ENCODE results near the gene ANO1.

DNA sequence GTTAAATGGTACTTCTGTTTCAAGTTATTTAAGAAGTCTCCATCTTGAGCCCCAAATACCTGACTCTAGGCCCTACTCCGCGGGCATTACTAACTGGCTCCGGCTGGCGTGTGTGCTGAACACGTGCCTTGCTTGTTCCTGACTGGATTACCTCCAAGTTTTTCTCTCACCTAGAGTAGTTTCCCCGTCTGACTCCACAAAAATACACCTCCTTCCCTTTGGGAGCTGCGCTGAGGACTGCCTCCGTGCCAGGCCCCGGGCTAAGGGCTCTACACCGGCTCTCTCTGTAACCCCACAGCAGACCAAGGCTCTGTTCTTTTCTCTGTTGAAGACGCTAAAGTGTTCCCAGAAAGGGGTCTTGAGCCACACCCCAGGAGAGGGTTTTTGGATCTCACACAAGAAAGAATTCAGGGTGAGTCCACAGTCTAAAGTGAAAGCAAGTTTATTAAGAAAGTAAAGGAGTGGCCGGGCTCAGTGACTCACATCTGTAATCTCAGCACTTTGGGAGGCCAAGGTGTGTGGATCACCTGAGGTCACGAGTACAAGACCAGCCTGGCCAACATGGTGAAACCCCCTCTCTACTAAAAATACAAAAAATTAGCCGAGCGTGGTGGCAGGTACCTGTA lies 61.8 kb downstream of the ANO1 start:
- TF ChIP-seq, protein P1, sequence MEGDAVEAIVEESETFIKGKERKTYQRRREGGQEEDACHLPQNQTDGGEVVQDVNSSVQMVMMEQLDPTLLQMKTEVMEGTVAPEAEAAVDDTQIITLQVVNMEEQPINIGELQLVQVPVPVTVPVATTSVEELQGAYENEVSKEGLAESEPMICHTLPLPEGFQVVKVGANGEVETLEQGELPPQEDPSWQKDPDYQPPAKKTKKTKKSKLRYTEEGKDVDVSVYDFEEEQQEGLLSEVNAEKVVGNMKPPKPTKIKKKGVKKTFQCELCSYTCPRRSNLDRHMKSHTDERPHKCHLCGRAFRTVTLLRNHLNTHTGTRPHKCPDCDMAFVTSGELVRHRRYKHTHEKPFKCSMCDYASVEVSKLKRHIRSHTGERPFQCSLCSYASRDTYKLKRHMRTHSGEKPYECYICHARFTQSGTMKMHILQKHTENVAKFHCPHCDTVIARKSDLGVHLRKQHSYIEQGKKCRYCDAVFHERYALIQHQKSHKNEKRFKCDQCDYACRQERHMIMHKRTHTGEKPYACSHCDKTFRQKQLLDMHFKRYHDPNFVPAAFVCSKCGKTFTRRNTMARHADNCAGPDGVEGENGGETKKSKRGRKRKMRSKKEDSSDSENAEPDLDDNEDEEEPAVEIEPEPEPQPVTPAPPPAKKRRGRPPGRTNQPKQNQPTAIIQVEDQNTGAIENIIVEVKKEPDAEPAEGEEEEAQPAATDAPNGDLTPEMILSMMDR (IDR thresholded peaks at IDR 0.05) = no peak
- TF ChIP-seq POLR2AphosphoS5 (IDR thresholded peaks at IDR 0.05) = peak in 1 of 3 donors; percentile 22
- TF ChIP-seq POLR2A (IDR thresholded peaks at IDR 0.05) = no peak

Data from breast epithelium (tissue), 3 donors.